Adrenal gland (tissue), 5 donors: ENCODE data around the gene LDLRAP1.

Experiments
- POLR2A ChIP-seq, 2 donors: fragments of 450-650 bp; IDR thresholded peaks; one replicate each; pipeline ENCODE4 v1.6.1; 2017; ENCODE audit warnings: antibody characterized with exemption in 2 of 2, mild to moderate bottlenecking in 2 of 2, moderate library complexity in 1 of 2
- TF ChIP-seq, protein P1 (sequence below), 6 experiments: fragments of 450-650 bp in 4 of 6; fragments of 200-600 bp in 2 of 6; sonication (generic) in 1 of 6; IDR thresholded peaks; 1 replicate in 5 of 6; 2 replicates in 1 of 6; pipeline versions ENCODE4 v1.5.1 to v1.8.0; 2016 to 2021; ENCODE audit warnings: antibody characterized with exemption in 6 of 6, mild to moderate bottlenecking in 2 of 6, moderate library complexity in 1 of 6
- donor health status: DM: no; HTN: no; CAD: no.

- TF ChIP-seq POLR2A (IDR thresholded peaks at IDR 0.05), result no peak
- TF ChIP-seq, protein P1, sequence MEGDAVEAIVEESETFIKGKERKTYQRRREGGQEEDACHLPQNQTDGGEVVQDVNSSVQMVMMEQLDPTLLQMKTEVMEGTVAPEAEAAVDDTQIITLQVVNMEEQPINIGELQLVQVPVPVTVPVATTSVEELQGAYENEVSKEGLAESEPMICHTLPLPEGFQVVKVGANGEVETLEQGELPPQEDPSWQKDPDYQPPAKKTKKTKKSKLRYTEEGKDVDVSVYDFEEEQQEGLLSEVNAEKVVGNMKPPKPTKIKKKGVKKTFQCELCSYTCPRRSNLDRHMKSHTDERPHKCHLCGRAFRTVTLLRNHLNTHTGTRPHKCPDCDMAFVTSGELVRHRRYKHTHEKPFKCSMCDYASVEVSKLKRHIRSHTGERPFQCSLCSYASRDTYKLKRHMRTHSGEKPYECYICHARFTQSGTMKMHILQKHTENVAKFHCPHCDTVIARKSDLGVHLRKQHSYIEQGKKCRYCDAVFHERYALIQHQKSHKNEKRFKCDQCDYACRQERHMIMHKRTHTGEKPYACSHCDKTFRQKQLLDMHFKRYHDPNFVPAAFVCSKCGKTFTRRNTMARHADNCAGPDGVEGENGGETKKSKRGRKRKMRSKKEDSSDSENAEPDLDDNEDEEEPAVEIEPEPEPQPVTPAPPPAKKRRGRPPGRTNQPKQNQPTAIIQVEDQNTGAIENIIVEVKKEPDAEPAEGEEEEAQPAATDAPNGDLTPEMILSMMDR (IDR thresholded peaks at IDR 0.05), result no peak
Measured at GRCh38 chr1:25573961-25574360, 30.6 kb downstream of the LDLRAP1 start.
